Uterus (tissue), 2 donors: ENCODE measurements around the gene CAMK1D.

Experiments
- CTCF ChIP-seq, 4 experiments: fragments of 200-600 bp in 2 of 4; fragments of 450-650 bp in 2 of 4; sonication (generic) in 2 of 4; IDR thresholded peaks; one replicate each; pipeline ENCODE4 v1.5.1; 2016 to 2019; ENCODE audit warnings: antibody characterized with exemption in 4 of 4, mild to moderate bottlenecking in 2 of 4, moderate library complexity in 1 of 4
- POLR2A ChIP-seq, 2 donors: fragments of 450-650 bp; IDR thresholded peaks; one replicate each; pipeline ENCODE4 v1.6.1; 2016; ENCODE audit warnings: antibody characterized with exemption in 2 of 2, mild to moderate bottlenecking in 1 of 2, moderate library complexity in 1 of 2

GRCh38 chr10:12749760-12750478, 400.6 kb downstream of the CAMK1D start:
- no peak for TF ChIP-seq CTCF (IDR thresholded peaks at IDR 0.05)
- no peak for TF ChIP-seq POLR2A (IDR thresholded peaks at IDR 0.05)
